Glomerular visceral epithelial cell (primary cell): ENCODE results near the gene ATP2B2.

Experiments
- DNase-seq: peaks from one replicate; pipeline ENCODE4 v3.0.0-alpha.2; 2016; ENCODE audit errors: extremely low spot score

Gene ATP2B2

GRCh38 chr3:10344147-10344943, 161.0 kb downstream of the ATP2B2 start:
- peak; percentile 23 for DNase-seq

- no peak for DNase-seq
Observed at GRCh38 chr3:10343526-10343925, 161.9 kb downstream of the ATP2B2 start.

- DNase-seq = no peak
Observed at GRCh38 chr3:10342781-10343180, 162.6 kb downstream of the ATP2B2 start.

GRCh38 chr3:10341901-10342398, 163.4 kb downstream of the ATP2B2 start:
- no peak for DNase-seq

- no peak for DNase-seq
Observed at GRCh38 chr3:10340476-10340875, 164.9 kb downstream of the ATP2B2 start.

GRCh38 chr3:10340046-10340445, 165.3 kb downstream of the ATP2B2 start:
- no peak for DNase-seq

- no peak for DNase-seq
Observed at GRCh38 chr3:10339376-10339955, 165.9 kb downstream of the ATP2B2 start.

- no peak for DNase-seq
Observed at GRCh38 chr3:10338591-10339353, 166.6 kb downstream of the ATP2B2 start.

- no peak for DNase-seq
Observed at GRCh38 chr3:10338164-10338470, 167.3 kb downstream of the ATP2B2 start.

GRCh38 chr3:10337323-10338163, 167.8 kb downstream of the ATP2B2 start:
- DNase-seq = no peak

GRCh38 chr3:10336761-10337160, 168.6 kb downstream of the ATP2B2 start:
- no peak for DNase-seq

- DNase-seq = no peak
Observed at GRCh38 chr3:10335871-10336622, 169.3 kb downstream of the ATP2B2 start.

GRCh38 chr3:10335190-10335738, 170.1 kb downstream of the ATP2B2 start:
- no peak for DNase-seq

- no peak for DNase-seq
Observed at GRCh38 chr3:10334459-10334858, 170.9 kb downstream of the ATP2B2 start.

GRCh38 chr3:10334042-10334441, 171.3 kb downstream of the ATP2B2 start:
- DNase-seq = no peak

GRCh38 chr3:10333349-10333650, 172.1 kb downstream of the ATP2B2 start:
- no peak for DNase-seq

- DNase-seq = no peak
Observed at GRCh38 chr3:10332481-10333348, 172.7 kb downstream of the ATP2B2 start.

- no peak for DNase-seq
Observed at GRCh38 chr3:10331320-10331719, 174.1 kb downstream of the ATP2B2 start.

- no peak for DNase-seq
Observed at GRCh38 chr3:10330319-10330718, 175.1 kb downstream of the ATP2B2 start.

- DNase-seq = no peak
Observed at GRCh38 chr3:10329495-10330015, 175.8 kb downstream of the ATP2B2 start.
